HG02852 (cell line): Measurements from ENCODE around the gene ATG7.

Experiments used
- ATAC-seq: cut with Tn5 transposase; IDR thresholded peaks from one replicate; pipeline ENCODE4 v1.9.1; 2021; ENCODE audit warnings: mild to moderate bottlenecking, moderate library complexity; ENCODE audit not compliant: unreplicated experiment

Gene ATG7

GRCh38 chr3:11290743-11291680 is 18.8 kb downstream of the ATG7 start:
- peak; percentile 38 for ATAC-seq

- ATAC-seq, result no peak
Observed at GRCh38 chr3:11291808-11292207, 19.6 kb downstream of the ATG7 start.

- no peak for ATAC-seq
Observed at GRCh38 chr3:11297126-11297525, 24.9 kb downstream of the ATG7 start.

GRCh38 chr3:11300970-11301369 is 28.8 kb downstream of the ATG7 start:
- ATAC-seq, result peak; percentile 77

- no peak for ATAC-seq
Observed at GRCh38 chr3:11302444-11302843, 30.2 kb downstream of the ATG7 start.

GRCh38 chr3:11304175-11304574 is 32.0 kb downstream of the ATG7 start:
- no peak for ATAC-seq

- ATAC-seq, result no peak
Observed at GRCh38 chr3:11305509-11305908, 33.3 kb downstream of the ATG7 start.

- no peak for ATAC-seq
Observed at GRCh38 chr3:11306817-11307589, 34.8 kb downstream of the ATG7 start.

- ATAC-seq, result no peak
Observed at GRCh38 chr3:11307830-11308432, 35.7 kb downstream of the ATG7 start.

- no peak for ATAC-seq
Observed at GRCh38 chr3:11310258-11310657, 38.1 kb downstream of the ATG7 start.

- ATAC-seq, result no peak
Observed at GRCh38 chr3:11312166-11312565, 40.0 kb downstream of the ATG7 start.

GRCh38 chr3:11317300-11317699 is 45.1 kb downstream of the ATG7 start:
- no peak for ATAC-seq

GRCh38 chr3:11322931-11323330 is 50.7 kb downstream of the ATG7 start:
- no peak for ATAC-seq

GRCh38 chr3:11323813-11324212 is 51.6 kb downstream of the ATG7 start:
- ATAC-seq, result no peak

GRCh38 chr3:11327619-11328018 is 55.4 kb downstream of the ATG7 start:
- no peak for ATAC-seq

- no peak for ATAC-seq
Observed at GRCh38 chr3:11328196-11328945, 56.2 kb downstream of the ATG7 start.

- ATAC-seq, result no peak
Observed at GRCh38 chr3:11329777-11330176, 57.6 kb downstream of the ATG7 start.

- no peak for ATAC-seq
Observed at GRCh38 chr3:11331101-11331500, 58.9 kb downstream of the ATG7 start.

- ATAC-seq, result peak; percentile 48
Observed at GRCh38 chr3:11335056-11335608, 62.9 kb downstream of the ATG7 start.

- no peak for ATAC-seq
Observed at GRCh38 chr3:11339541-11339940, 67.3 kb downstream of the ATG7 start.
